Duodenal mucosa (tissue), 2 donors: Measurements from ENCODE around the gene TYMP.

Experiments used
- H3K27ac ChIP-seq: one replicate; pipeline ENCODE4 v1.7.0; 2013; ENCODE audit warnings: low read depth, low read length
- H3K27me3 ChIP-seq, 2 donors: one replicate each; pipeline ENCODE4 v1.7.0; 2013; ENCODE audit warnings: low read length in 2 of 2, control low read depth in 1 of 2; ENCODE audit not compliant: insufficient read depth in 2 of 2, control insufficient read depth in 1 of 2
- H3K36me3 ChIP-seq, 2 donors: one replicate each; pipeline ENCODE4 v1.7.0; 2013; ENCODE audit warnings: low read length in 2 of 2, control low read depth in 1 of 2; ENCODE audit not compliant: insufficient read depth in 2 of 2, control insufficient read depth in 1 of 2
- H3K4me1 ChIP-seq, 2 donors: one replicate each; pipeline ENCODE4 v1.7.0; 2013; ENCODE audit warnings: low read length in 2 of 2, control low read depth in 1 of 2; ENCODE audit not compliant: insufficient read depth in 2 of 2, control insufficient read depth in 1 of 2
- H3K4me3 ChIP-seq, 2 donors: one replicate each; pipeline ENCODE4 v1.7.0; 2013; ENCODE audit warnings: low read length in 2 of 2, low read depth in 1 of 2
- H3K9ac ChIP-seq, 2 donors: one replicate each; pipeline ENCODE4 v1.7.0; 2013; ENCODE audit warnings: low read length in 2 of 2, low read depth in 1 of 2
- H3K9me3 ChIP-seq, 2 donors: one replicate each; pipeline ENCODE4 v1.7.0; 2013; ENCODE audit warnings: low read length in 2 of 2, control low read depth in 1 of 2; ENCODE audit not compliant: control insufficient read depth in 1 of 2

Gene TYMP

DNA sequence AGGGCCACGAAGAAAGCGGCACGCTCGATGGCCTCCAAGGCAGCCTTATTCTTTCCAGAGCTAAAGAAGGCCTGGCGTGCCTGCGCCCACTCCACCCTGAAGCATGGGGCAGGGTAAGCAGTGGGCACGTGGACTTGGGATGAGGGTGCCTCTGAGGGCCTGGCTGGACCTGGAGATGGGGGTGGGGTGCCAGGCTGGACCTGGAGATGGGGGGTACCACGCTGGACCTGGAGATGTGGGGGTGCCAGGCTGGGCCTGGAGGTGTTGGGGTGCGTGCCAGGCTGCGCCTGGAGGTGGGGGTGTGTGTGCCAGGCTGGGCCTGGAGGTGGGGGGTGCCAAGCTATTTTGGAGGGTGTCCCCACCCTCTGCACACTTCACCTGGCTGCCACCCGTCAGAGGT, 43.2 kb upstream of the TYMP start:
- H3K27ac ChIP-seq, result no peak overlapping the region
- no peak overlapping the region for H3K4me3 ChIP-seq
- H3K9ac ChIP-seq, result no peak overlapping the region
- H3K4me1 ChIP-seq, result peaks cover 11 to 12% of the 10 kb centered on the region in 2 donors
- H3K27me3 ChIP-seq, result no peaks in the 10 kb centered on the region
- H3K36me3 ChIP-seq, result peaks cover 5 to 34% of the 10 kb centered on the region in 2 donors
- H3K9me3 ChIP-seq, result no peaks in the 10 kb centered on the region

- H3K27me3 ChIP-seq, result no peaks in the 10 kb centered on the region
- H3K4me3 ChIP-seq, result no peak overlapping the region
- no peak overlapping the region for H3K9ac ChIP-seq
- H3K9me3 ChIP-seq, result no peaks in the 10 kb centered on the region
- H3K27ac ChIP-seq, result no peak overlapping the region
- H3K36me3 ChIP-seq, result peaks cover 5 to 34% of the 10 kb centered on the region in 2 donors
- peaks cover 11 to 12% of the 10 kb centered on the region in 2 donors for H3K4me1 ChIP-seq
These were observed 41.7 kb upstream of the TYMP start for GRCh38 chr22:50571264-50572175.

- H3K9me3 ChIP-seq, result no peaks in the 10 kb centered on the region
- H3K4me3 ChIP-seq, result no peak overlapping the region
- peaks cover 11 to 12% of the 10 kb centered on the region in 2 donors for H3K4me1 ChIP-seq
- H3K27ac ChIP-seq, result no peak overlapping the region
- no peak overlapping the region for H3K9ac ChIP-seq
- H3K36me3 ChIP-seq, result peaks cover 5 to 34% of the 10 kb centered on the region in 2 donors
- H3K27me3 ChIP-seq, result no peaks in the 10 kb centered on the region
These were observed 41.0 kb upstream of the TYMP start for GRCh38 chr22:50570861-50571260.

GRCh38 chr22:50569896-50570535, 40.2 kb upstream of the TYMP start:
- H3K4me3 ChIP-seq, result no peak overlapping the region
- peaks cover 11 to 12% of the 10 kb centered on the region in 2 donors for H3K4me1 ChIP-seq
- H3K9ac ChIP-seq, result no peak overlapping the region
- no peaks in the 10 kb centered on the region for H3K9me3 ChIP-seq
- H3K36me3 ChIP-seq, result peaks cover 5 to 34% of the 10 kb centered on the region in 2 donors
- no peak overlapping the region for H3K27ac ChIP-seq
- H3K27me3 ChIP-seq, result no peaks in the 10 kb centered on the region

DNA sequence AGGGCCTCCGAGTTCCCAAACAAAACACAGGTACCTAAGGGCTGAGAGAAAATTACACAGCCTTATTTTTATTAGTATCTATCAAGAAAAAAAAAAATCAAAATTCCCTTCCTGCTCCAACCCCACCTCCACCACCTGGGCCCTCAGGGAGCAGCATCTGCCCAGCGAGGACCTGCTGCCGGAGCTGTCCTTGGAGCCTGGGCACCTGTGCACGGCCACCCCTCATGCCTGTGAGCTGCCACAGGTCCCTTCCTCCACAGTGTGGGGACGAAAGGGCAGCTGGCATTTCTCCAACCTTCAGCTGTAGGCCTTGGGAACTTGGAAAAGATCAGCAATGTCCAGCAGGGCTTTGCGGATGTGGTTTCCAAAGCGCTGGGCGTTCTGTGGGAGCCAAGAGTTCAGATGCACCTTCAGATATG, 39.2 kb upstream of the TYMP start:
- Histone ChIP-seq H3K4me3 (peak overlapping the region in 1 of 2 donors; percentile 0), H3K9ac (no peak overlapping the region), H3K4me1 (peaks cover 12 to 16% of the 10 kb centered on the region in 2 donors), H3K9me3 (no peaks in the 10 kb centered on the region), H3K27ac (peak overlapping the region; percentile 22), H3K27me3 (no peaks in the 10 kb centered on the region), H3K36me3 (peaks cover 5 to 34% of the 10 kb centered on the region in 2 donors)

- Histone ChIP-seq H3K9me3 (no peaks in the 10 kb centered on the region), H3K27me3 (no peaks in the 10 kb centered on the region), H3K9ac (no peak overlapping the region), H3K4me3 (peak overlapping the region in 1 of 2 donors; percentile 0), H3K27ac (peak overlapping the region; percentile 22), H3K4me1 (peaks cover 16 to 20% of the 10 kb centered on the region in 2 donors), H3K36me3 (peaks cover 5 to 32% of the 10 kb centered on the region in 2 donors)
These were observed 38.8 kb upstream of the TYMP start for GRCh38 chr22:50568626-50569025.

DNA sequence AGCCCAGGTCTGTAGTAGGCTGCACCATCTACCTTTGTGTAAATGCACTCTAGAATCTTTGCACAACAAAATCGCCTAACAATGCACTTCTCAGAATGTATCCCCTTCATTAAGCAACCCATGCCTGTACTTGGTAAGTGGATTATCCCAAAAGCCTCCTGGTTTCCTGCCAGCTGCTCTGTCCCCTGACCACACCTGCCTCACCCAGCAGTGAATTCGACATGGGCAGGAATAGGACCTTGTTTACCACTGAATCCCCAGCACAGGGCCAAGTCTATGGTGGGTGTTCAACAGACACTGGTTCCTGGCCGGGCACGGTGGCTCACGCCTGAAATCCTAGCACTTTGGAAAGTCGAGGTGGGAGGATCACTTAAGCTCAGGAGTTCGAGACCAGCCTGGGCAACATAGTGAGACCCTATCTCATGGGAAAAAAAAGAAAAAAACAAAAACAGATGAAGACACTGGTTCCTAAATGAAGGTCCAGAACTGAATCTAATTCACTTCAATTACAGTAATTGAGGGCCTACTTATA, 38.0 kb upstream of the TYMP start:
- Histone ChIP-seq H3K27ac (no peak overlapping the region), H3K36me3 (peaks cover 5 to 28% of the 10 kb centered on the region in 2 donors), H3K9me3 (no peaks in the 10 kb centered on the region), H3K4me3 (no peak overlapping the region), H3K27me3 (no peaks in the 10 kb centered on the region), H3K4me1 (peaks cover 21 to 24% of the 10 kb centered on the region in 2 donors), H3K9ac (no peak overlapping the region)

DNA sequence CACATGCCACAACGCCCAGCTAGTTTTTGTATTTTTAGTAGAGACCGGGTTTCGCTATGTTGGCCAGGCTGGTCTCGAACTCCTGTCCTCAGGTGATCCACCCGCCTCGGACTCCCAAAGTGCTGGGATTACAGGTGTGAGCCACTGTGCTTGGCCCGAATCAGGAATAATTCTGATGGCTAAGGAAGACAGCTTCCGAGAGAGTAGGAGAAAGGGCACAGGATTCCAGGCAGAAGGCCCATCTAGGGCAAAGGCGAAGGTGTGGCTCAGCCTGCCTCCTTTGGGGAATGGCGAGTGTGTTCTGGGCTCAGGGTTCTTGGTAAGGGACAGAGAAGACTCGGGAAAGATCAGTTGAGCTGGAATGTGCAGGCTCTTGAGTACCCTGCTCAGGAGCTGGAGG, 34.5 kb upstream of the TYMP start:
- Histone ChIP-seq H3K4me3 (no peak overlapping the region), H3K4me1 (peaks cover 18 to 20% of the 10 kb centered on the region in 2 donors), H3K9me3 (no peaks in the 10 kb centered on the region), H3K27ac (no peak overlapping the region), H3K36me3 (peaks cover 0 to 3% of the 10 kb centered on the region in 2 donors), H3K27me3 (no peaks in the 10 kb centered on the region), H3K9ac (no peak overlapping the region)

GRCh38 chr22:50563413-50564160, 33.8 kb upstream of the TYMP start:
- H3K27me3 ChIP-seq, result no peaks in the 10 kb centered on the region
- no peaks in the 10 kb centered on the region for H3K36me3 ChIP-seq
- H3K9ac ChIP-seq, result peak overlapping the region; percentile 64 to 86
- peak overlapping the region; percentile 72 to 84 for H3K4me3 ChIP-seq
- peaks cover 11 to 14% of the 10 kb centered on the region in 2 donors for H3K4me1 ChIP-seq
- H3K9me3 ChIP-seq, result no peaks in the 10 kb centered on the region
- H3K27ac ChIP-seq, result peak overlapping the region; percentile 71
